Activated CD4-positive, alpha-beta T cell treated with anti-CD3 and anti-CD28 coated beads for 36 hours (primary cell): ENCODE measurements around the gene CACNA1B. TPM values are rescaled to one million over a fixed set of nuclear protein-coding genes. Genes with fewer than 3 reads are reported as not detected.

Source experiments
- ATAC-seq: fragments of 200-7000 bp; cut with Tn5 transposase; one replicate; pipeline ENCODE4 v1.10.0; 2021; ENCODE audit warnings: mild to moderate bottlenecking, moderate library complexity
- CTCF ChIA-PET: fragments of 350-600 bp; sonication (Branson Sonifier 250); formaldehyde crosslinking; loops from one replicate; lab custom pipeline; 2021; ENCODE audit warnings: antibody characterized with exemption; lab: Charles Lee
- POLR2A ChIA-PET: fragments of 350-600 bp; sonication (Branson Sonifier 250); formaldehyde crosslinking; loops from one replicate; lab custom pipeline; 2021; ENCODE audit warnings: antibody characterized with exemption, inconsistent platforms; lab: Charles Lee
- DNase-seq: peaks from one replicate; pipeline ENCODE4 v3.0.0-alpha.2; 2020
- H3K27ac Mint-ChIP-seq: one replicate; pipeline ENCODE4 v1.8.0; 2021; ENCODE audit warnings: mixed read lengths
- H3K27me3 Mint-ChIP-seq: one replicate; pipeline ENCODE4 v1.8.0; 2021; ENCODE audit warnings: mixed read lengths
- H3K36me3 Mint-ChIP-seq: one replicate; pipeline ENCODE4 v1.8.0; 2021; ENCODE audit warnings: low read depth, mixed read lengths
- H3K4me1 Mint-ChIP-seq: one replicate; pipeline ENCODE4 v1.8.0; 2021; ENCODE audit warnings: mixed read lengths
- H3K4me3 Mint-ChIP-seq: one replicate; pipeline ENCODE4 v1.8.0; 2021; ENCODE audit warnings: mild to moderate bottlenecking, moderate library complexity, mixed read lengths
- H3K9me3 Mint-ChIP-seq: one replicate; pipeline ENCODE4 v1.8.0; 2021; ENCODE audit warnings: low read depth, mixed read lengths
- intact Hi-C, 2 experiments: fragments of 100-400 bp; cut with DNase I in 1 of 2; cut with micrococcal nuclease in 1 of 2; formaldehyde crosslinking; loops; one replicate each; pipeline versions ENCODE4 v1.14.2 to v1.15.1; 2022 to 2024; cut with DNase I, micrococcal nuclease
- total RNA-seq, 2 experiments: library from RNA; stranded (reverse); gene quantifications; one replicate each; pipeline ENCODE4 v1.2.3, GENCODE V29; 2021

CACNA1B gene
- total RNA-seq, 2 experiments from 2014 or later, result 0.05 to 0.07 TPM

- no peaks in the 10 kb centered on the region for H3K36me3 Mint-ChIP-seq
Observed at GRCh38 chr9:138024831-138025291, 147.3 kb downstream of the CACNA1B start.

GRCh38 chr9:138025417-138025816 lies 147.8 kb downstream of the CACNA1B start:
- no peak for DNase-seq
- Mint-ChIP-seq H3K4me1 (no peaks in the 10 kb centered on the region), H3K36me3 (no peaks in the 10 kb centered on the region), H3K9me3 (no peaks in the 10 kb centered on the region), H3K27ac (no peak overlapping the region), H3K27me3 (peaks cover 28% of the 10 kb centered on the region), H3K4me3 (no peak overlapping the region)
- CTCF ChIA-PET, result no interaction called here
- ATAC-seq, result no peak
- POLR2A ChIA-PET, result no interaction called here
- intact Hi-C loops, result no loop called here

More at GRCh38 chr9:138024831-138025291, 147.3 kb downstream of the CACNA1B start:
- ATAC-seq, result no peak
- intact Hi-C loops, result no loop called here
- ChIA-PET POLR2A (no interaction called here), CTCF (no interaction called here)
- Mint-ChIP-seq H3K27ac (no peak overlapping the region), H3K27me3 (peaks cover 23% of the 10 kb centered on the region), H3K4me1 (no peaks in the 10 kb centered on the region), H3K4me3 (no peak overlapping the region), H3K9me3 (no peaks in the 10 kb centered on the region)
- no peak for DNase-seq

GRCh38 chr9:138025908-138026307 lies 148.3 kb downstream of the CACNA1B start:
- no peaks in the 10 kb centered on the region for H3K36me3 Mint-ChIP-seq
- no peak overlapping the region for H3K4me3 Mint-ChIP-seq
- ChIA-PET CTCF (no interaction called here), POLR2A (no interaction called here)
- ATAC-seq (no peak), DNase-seq (no peak)
- H3K4me1 Mint-ChIP-seq, result no peaks in the 10 kb centered on the region
- intact Hi-C loops, result no loop called here
- H3K27me3 Mint-ChIP-seq, result peaks cover 28% of the 10 kb centered on the region
- H3K9me3 Mint-ChIP-seq, result no peaks in the 10 kb centered on the region
- H3K27ac Mint-ChIP-seq, result no peak overlapping the region

GRCh38 chr9:138028596-138028995 lies 151.0 kb downstream of the CACNA1B start:
- DNase-seq (no peak), ATAC-seq (no peak)
- no peak overlapping the region for H3K4me3 Mint-ChIP-seq
- H3K27me3 Mint-ChIP-seq, result peaks cover 41% of the 10 kb centered on the region
- no peaks in the 10 kb centered on the region for H3K36me3 Mint-ChIP-seq
- POLR2A ChIA-PET, result no interaction called here
- intact Hi-C loops, result no loop called here
- H3K27ac Mint-ChIP-seq, result no peak overlapping the region
- CTCF ChIA-PET, result interaction anchor here (0.6 kb wide), 1 partner anchor 9 kb away, joined by 3 read pairs; no protein-coding TSS in a partner anchor
- no peaks in the 10 kb centered on the region for H3K4me1 Mint-ChIP-seq
- peaks cover 10% of the 10 kb centered on the region for H3K9me3 Mint-ChIP-seq

- Mint-ChIP-seq H3K4me3 (no peak overlapping the region), H3K27me3 (peaks cover 50% of the 10 kb centered on the region), H3K4me1 (no peaks in the 10 kb centered on the region), H3K36me3 (no peaks in the 10 kb centered on the region), H3K27ac (no peak overlapping the region), H3K9me3 (peaks cover 10% of the 10 kb centered on the region)
- ChIA-PET POLR2A (interaction anchor here (0.7 kb wide), 1 partner anchor 23 kb away, joined by 4 read pairs; no protein-coding TSS in a partner anchor), CTCF (interaction anchor here (0.8 kb wide), 1 partner anchor 266 kb away, joined by 4 read pairs; no protein-coding TSS in a partner anchor)
- ATAC-seq, result no peak
- no peak for DNase-seq
- intact Hi-C loops, result no loop called here
Observed at GRCh38 chr9:138031186-138031585, 153.6 kb downstream of the CACNA1B start.

GRCh38 chr9:138033950-138034349 lies 156.4 kb downstream of the CACNA1B start:
- Mint-ChIP-seq H3K9me3 (peaks cover 10% of the 10 kb centered on the region), H3K27me3 (peaks cover 51% of the 10 kb centered on the region), H3K4me3 (no peak overlapping the region), H3K27ac (no peak overlapping the region), H3K36me3 (no peaks in the 10 kb centered on the region), H3K4me1 (no peaks in the 10 kb centered on the region)
- CTCF ChIA-PET, result no interaction called here
- intact Hi-C loops, result no loop called here
- DNase-seq, result no peak
- POLR2A ChIA-PET, result no interaction called here
- no peak for ATAC-seq

GRCh38 chr9:138037140-138037539 lies 159.6 kb downstream of the CACNA1B start:
- intact Hi-C loops, result no loop called here
- CTCF ChIA-PET, result interaction anchor here (0.8 kb wide), 1 partner anchor 8 kb away, joined by 3 read pairs; no protein-coding TSS in a partner anchor
- ATAC-seq (no peak), DNase-seq (no peak)
- Mint-ChIP-seq H3K36me3 (no peaks in the 10 kb centered on the region), H3K27ac (no peak overlapping the region), H3K9me3 (peaks cover 10% of the 10 kb centered on the region), H3K27me3 (peaks cover 39% of the 10 kb centered on the region), H3K4me1 (no peaks in the 10 kb centered on the region), H3K4me3 (no peak overlapping the region)
- POLR2A ChIA-PET, result no interaction called here

GRCh38 chr9:138038244-138038671 lies 160.7 kb downstream of the CACNA1B start:
- CTCF ChIA-PET, result no interaction called here
- no peak overlapping the region for H3K27ac Mint-ChIP-seq
- no peak for DNase-seq
- no peaks in the 10 kb centered on the region for H3K36me3 Mint-ChIP-seq
- no peak overlapping the region for H3K4me3 Mint-ChIP-seq
- H3K9me3 Mint-ChIP-seq, result peaks cover 2% of the 10 kb centered on the region
- no peaks in the 10 kb centered on the region for H3K4me1 Mint-ChIP-seq
- POLR2A ChIA-PET, result no interaction called here
- intact Hi-C loops, result no loop called here
- ATAC-seq, result no peak
- peaks cover 29% of the 10 kb centered on the region for H3K27me3 Mint-ChIP-seq

- H3K4me3 Mint-ChIP-seq, result no peak overlapping the region
- intact Hi-C loops, result no loop called here
- H3K36me3 Mint-ChIP-seq, result no peaks in the 10 kb centered on the region
- DNase-seq (no peak), ATAC-seq (no peak)
- no peaks in the 10 kb centered on the region for H3K9me3 Mint-ChIP-seq
- H3K4me1 Mint-ChIP-seq, result no peaks in the 10 kb centered on the region
- H3K27ac Mint-ChIP-seq, result no peak overlapping the region
- CTCF ChIA-PET, result interaction anchor here (0.7 kb wide), 1 partner anchor 177 kb away, joined by 4 read pairs; no protein-coding TSS in a partner anchor
- POLR2A ChIA-PET, result no interaction called here
- peaks cover 20% of the 10 kb centered on the region for H3K27me3 Mint-ChIP-seq
Observed at GRCh38 chr9:138040446-138041430, 163.2 kb downstream of the CACNA1B start.

- CTCF ChIA-PET, result no interaction called here
- Mint-ChIP-seq H3K36me3 (no peaks in the 10 kb centered on the region), H3K27me3 (peaks cover 16% of the 10 kb centered on the region), H3K4me1 (no peaks in the 10 kb centered on the region), H3K4me3 (no peak overlapping the region), H3K9me3 (no peaks in the 10 kb centered on the region), H3K27ac (no peak overlapping the region)
- intact Hi-C loops, result no loop called here
- DNase-seq (no peak), ATAC-seq (no peak)
- POLR2A ChIA-PET, result no interaction called here
Observed at GRCh38 chr9:138042146-138042545, 164.6 kb downstream of the CACNA1B start.

- Mint-ChIP-seq H3K4me3 (no peak overlapping the region), H3K4me1 (no peaks in the 10 kb centered on the region), H3K27me3 (peaks cover 15% of the 10 kb centered on the region), H3K36me3 (no peaks in the 10 kb centered on the region), H3K27ac (no peak overlapping the region), H3K9me3 (no peaks in the 10 kb centered on the region)
- no peak for DNase-seq
- ChIA-PET POLR2A (interaction anchor here (0.6 kb wide), 1 partner anchor 41 kb away, joined by 3 read pairs; no protein-coding TSS in a partner anchor), CTCF (no interaction called here)
- intact Hi-C loops, result no loop called here
- no peak for ATAC-seq
Observed at GRCh38 chr9:138042640-138043039, 165.1 kb downstream of the CACNA1B start.
